ENCODE measurements around the gene FGD4.
"Not testable (repeated sequence)": the region's sequence is repeated elsewhere in the genome, so short reads cannot be mapped to it uniquely, and the experiment has no call there.

Gene FGD4

DNA sequence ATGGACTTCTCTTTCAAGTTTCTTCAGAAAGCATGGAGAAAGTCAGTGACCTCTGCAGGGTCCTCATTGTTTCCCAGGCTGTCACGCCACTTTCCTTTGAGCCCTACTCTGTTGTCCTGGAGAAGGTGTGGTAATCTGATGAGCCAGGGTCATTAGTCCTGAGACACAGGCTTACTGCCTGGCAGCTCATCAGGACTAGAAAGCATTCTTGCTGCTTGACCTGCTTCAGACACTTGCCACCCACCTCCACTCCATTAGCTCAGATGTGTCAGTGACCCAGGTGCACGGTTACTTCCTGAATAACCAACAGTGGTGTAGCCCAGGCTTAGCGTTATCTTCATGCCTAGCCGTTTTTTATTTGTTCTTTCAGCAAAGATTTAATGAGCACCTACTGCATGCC, 93.9 kb downstream of the FGD4 start:
- peak; percentile 30 for DNase-seq (ENCODE audit: low read depth, low spot score)

GRCh38 chr12:32494656-32495055, 95.3 kb downstream of the FGD4 start:
- DNase-seq (ENCODE audit: low read depth, low spot score), result no peak

DNA sequence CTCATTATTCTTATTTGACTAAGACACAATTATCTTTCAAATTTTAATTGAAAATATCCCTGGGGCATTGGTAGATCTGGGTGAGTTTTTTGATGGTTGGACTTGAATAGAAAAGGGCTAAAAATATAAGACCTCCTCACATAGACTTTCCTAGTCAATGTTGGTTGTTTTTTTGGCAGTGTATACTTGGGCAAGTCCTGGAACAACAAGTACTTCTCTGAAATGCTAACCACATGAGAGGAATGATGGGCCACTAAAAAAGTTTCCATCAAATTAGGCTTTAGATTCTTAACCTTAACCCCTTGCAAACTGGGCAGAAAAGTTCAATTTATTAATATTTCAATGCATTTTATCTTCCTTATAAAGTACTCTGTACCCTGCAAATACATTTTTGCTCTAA, 97.6 kb downstream of the FGD4 start:
- DNase-seq (ENCODE audit: low read depth, low spot score), result no peak

- DNase-seq (ENCODE audit: low read depth, low spot score), result no peak
Measured at GRCh38 chr12:32497864-32498263, 98.5 kb downstream of the FGD4 start.

DNA sequence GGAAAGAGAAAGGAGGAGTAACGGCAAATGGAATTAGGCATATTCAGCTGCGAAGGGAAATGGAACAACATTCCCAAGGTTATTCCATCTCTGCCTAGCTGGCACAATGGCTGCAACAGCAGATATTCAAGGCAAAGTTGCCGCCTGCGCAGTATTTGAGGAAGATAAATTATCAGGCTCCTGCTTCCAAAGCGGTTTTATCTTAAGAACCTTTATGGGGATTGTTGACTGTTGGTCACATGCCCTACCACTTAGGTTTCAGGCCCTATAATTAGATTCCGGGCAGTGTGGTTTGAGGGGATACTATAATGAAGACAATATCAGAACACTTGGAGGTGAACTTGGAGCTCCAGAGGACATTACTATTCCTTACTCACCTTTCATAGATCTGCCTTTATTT, 99.7 kb downstream of the FGD4 start:
- no peak for DNase-seq (ENCODE audit: low read depth, low spot score)

DNA sequence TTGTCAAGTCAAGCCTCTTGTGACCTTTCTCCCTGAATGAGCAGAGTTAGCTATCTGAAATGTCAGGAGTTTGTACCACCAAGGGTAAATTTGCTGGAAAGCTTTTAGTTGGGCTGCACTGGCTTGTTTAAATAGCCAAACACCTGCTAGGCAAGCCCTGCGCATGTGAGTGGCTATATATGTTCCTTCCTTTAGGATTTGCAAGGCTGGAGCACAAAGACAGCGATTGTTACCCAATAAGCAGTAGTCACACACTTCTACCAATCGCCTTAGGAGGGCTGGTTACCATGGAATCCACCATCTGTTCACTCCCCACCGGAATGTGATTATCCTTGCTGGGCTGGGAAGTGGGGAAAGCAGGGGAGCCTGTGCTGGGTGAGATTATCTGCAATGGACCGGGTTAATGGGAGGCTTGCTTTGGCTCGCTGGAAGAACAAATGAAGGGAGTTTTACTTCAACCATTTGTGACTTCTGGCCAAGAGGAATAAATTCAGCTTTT, 102.5 kb downstream of the FGD4 start:
- peak; percentile 90 for DNase-seq (ENCODE audit: low read depth, low spot score)

DNA sequence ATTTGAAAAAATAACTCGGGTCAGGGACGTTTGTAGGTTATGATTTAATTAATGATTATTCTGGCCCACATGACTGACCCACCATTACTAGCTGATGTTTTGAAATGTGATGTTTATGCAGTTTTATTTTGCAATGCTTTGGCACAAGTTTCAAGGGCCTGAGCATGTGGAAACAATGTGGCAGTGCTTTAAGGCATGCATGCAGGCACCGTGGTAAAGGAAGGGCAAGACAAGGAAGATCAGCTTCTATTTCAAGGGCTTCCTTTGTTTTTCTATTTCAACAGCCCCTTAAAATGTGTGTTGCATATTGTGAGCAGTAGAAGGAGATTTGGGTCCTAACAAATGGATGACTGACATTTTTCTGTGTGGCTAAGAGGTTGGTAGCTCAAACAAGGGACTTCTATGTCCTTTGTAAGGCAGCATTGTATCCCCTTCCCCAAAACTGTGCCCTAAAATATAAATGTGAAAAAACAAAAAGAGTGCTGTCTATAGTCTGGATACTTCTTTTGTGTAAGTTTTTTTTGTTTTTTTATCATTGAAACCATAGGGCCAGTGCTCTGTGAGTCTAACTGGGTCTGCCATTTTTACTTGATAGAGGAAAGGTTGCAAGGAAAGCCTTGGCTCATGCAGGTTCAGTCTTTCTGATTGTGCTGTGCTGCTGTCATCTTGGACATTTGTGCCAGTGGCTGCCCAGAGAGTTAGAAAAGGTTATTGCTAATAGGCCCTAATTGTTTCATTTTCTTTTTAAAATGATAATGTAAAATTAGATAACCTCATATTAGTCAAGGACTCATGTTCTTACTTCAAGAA, 103.5 kb downstream of the FGD4 start:
- DNase-seq (ENCODE audit: low read depth, low spot score), result no peak

DNA sequence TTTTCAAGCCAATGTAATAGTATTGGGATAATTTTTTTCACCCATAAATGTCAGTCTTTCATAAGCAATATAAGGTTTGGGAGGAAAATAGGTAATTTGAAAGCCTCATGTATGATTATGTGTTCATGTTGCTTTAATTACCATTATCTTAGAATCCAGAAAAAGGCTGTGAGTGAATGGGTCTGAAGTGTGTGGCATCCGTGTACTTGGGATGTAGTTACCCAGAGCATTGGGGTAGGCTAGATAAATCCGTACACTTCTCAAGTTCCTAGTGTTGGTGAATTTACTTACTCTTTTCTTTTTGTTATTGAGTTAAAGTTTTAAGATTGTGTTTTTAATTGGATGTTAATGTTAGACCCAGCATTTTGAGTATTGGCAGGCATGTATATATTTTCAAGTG, 104.4 kb downstream of the FGD4 start:
- DNase-seq (ENCODE audit: low read depth, low spot score), result no peak

DNA sequence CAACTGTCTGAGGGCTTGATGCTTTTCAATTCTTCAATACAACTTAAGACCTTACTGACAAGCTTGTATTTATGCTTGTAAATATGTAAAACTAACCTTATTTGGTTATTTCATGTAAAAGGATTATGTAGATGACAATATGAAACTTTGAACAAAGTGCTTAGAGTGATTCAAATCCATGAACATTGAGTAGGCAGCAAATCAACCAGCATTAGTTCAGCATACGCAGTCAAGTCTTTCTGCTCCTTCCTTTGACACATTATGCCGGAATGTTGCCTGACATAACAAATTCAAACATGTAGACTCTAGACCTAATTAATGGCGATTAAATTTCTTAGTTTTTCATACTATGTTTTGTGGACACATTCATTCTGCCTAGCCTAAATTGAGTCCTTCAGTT, 105.2 kb downstream of the FGD4 start:
- no peak for DNase-seq (ENCODE audit: low read depth, low spot score)

- DNase-seq (ENCODE audit: low read depth, low spot score), result no peak
Measured at GRCh38 chr12:32505067-32505945, 105.9 kb downstream of the FGD4 start.

DNA sequence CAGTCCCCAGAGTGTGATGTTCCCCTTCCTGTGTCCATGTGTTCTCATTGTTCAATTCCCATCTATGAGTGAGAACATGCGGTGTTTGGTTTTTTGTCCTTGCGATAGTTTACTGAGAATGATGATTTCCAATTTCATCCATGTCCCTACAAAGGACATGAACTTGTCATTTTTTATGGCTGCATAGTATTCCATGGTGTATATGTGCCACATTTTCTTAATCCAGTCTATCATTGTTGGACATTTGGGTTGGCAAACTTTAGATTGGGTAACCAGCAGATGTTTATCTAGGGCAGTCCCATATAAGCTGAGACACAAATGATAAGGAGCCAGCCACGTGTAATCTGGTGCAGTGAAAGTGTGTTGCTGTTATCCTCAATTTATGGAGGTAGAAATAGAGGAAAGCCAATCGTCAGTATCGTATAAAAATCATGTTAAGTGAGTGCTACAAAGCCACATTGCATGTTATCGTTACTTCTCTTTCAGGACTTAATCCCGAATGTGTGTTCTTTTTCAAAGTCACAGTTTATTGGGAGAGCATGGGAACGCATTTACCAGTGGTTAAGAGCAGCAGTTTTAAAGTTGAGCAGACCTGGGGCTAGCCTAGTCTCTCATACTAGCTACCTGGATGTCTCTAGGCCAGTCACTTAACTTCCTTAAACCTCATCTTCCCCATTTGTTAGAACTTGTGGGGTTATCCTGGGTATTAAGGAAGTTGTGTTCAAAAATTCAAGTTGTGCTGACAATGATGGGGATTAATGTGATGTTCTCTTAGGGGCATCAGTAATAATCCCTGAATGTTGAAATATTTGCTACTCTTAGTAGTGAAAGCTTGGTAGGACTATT, 108.0 kb downstream of the FGD4 start:
- not testable (repeated sequence) for DNase-seq (ENCODE audit: low read depth, low spot score)

GRCh38 chr12:32507942-32508320, 108.6 kb downstream of the FGD4 start:
- DNase-seq (ENCODE audit: low read depth, low spot score), result no peak

GRCh38 chr12:32508626-32509025, 109.3 kb downstream of the FGD4 start:
- no peak for DNase-seq (ENCODE audit: low read depth, low spot score)

GRCh38 chr12:32509328-32510091, 110.2 kb downstream of the FGD4 start:
- DNase-seq (ENCODE audit: low read depth, low spot score), result no peak

DNA sequence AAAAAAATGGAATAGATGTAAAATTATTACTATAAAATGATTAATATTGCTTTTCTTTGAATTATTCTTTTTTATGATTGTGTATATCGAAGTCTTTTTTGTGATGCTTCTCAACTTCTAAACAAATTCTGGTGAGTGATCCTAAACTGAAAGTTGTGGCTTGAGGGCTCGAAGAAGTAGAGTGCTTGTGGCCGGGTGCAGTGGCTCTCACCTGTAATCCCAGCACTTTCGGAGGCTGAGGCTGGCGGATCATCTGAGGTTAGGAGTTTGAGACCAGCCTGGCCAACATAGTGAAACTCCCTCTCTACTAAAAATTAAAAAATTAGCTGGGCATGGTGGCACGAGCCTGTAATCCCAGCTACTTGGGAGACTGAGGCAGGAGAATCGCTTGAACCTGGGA, 112.6 kb downstream of the FGD4 start:
- not testable (repeated sequence) for DNase-seq (ENCODE audit: low read depth, low spot score)

GRCh38 chr12:32512379-32512778, 113.0 kb downstream of the FGD4 start:
- no peak for DNase-seq (ENCODE audit: low read depth, low spot score)

DNA sequence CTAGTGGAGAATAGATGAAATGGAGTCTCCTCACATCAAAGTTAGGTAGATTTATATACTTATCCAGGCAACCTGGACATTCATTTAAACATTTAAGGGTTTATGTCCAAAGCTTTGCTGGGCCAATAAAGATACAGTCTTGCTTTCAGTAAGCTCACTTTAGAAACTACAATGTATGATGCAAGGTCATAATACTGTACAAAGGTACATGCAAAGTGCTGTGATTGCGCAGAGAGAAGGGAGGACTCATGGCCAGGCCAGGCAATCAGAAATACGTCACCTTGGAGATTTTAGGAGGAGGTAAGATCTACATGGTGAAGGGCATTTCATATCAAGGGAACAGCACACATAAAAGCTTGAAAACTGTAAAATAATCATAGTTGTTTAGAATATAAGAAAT, 113.6 kb downstream of the FGD4 start:
- no peak for DNase-seq (ENCODE audit: low read depth, low spot score)

DNA sequence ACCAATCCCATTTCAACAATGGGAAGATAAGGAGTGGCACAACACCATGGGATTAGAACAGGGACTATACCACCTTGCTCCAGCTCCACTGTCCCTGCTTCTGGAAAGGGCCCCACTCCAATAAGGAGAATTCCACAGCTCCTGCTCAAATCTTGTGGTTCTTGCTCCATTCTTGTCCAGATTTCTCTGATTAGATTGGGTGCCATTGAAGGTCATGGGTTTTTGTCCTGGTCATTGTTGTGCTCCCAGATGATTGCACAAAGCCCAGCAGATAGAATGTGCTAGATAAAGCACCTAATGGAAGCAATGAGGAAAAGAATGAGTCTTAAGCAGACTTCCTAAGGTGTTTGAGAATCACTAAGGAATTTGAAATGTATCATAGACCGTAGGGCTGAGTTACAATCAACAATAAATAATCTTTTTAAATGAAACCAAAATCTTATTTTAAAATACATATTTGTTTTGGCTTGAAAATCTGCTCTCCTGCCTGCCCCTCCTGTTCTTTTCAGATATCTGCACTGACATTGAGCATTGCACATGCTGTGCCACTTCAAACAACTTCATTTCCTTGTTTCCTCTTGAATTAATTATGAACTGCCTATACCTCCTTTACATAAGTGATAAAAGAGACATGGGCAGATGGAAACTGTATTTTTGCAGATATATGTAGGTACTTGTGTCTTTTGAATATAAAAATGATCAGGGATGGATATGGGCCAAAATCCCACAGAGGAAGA, 115.9 kb downstream of the FGD4 start:
- no peak for DNase-seq (ENCODE audit: low read depth, low spot score)

- no peak for DNase-seq (ENCODE audit: low read depth, low spot score)
Measured at GRCh38 chr12:32516230-32516629, 116.9 kb downstream of the FGD4 start.

DNA sequence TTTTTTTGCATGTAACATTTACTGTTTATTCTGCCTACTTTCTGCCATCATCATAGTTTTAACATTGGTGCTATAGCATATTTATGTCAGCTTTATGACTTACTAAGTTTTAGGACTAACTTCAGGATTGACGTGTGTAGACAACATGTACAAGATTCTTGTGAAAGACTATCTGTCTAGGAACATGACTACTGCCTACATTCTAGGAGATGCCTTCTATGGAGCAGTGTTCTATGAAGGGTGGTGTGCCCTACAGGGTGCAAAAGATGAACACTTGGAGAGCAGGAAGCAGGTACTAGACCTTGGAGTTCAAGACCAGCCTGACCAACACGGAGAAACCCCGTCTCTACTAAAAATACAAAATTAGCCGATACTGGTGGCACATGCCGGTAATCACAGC, 118.6 kb downstream of the FGD4 start:
- no peak for DNase-seq (ENCODE audit: low read depth, low spot score)

Data from ELF-1 (cell line).